SK-N-MC (cell line): ENCODE results near the gene GDPD3.
"Not testable (repeated sequence)": the region's sequence is repeated elsewhere in the genome, so short reads cannot be mapped to it uniquely, and the experiment has no call there.

Experiments
- EZH2 ChIP-seq: fragments of 200-600 bp; sonication (generic); IDR thresholded peaks from one replicate; pipeline ENCODE4 v1.6.1; 2017; ENCODE audit warnings: antibody characterized with exemption
- FOXP2 ChIP-seq: optimal IDR thresholded peaks from 2 replicates; pipeline ENCODE3; 2011; ENCODE audit warnings: mild to moderate bottlenecking, moderate library complexity; ENCODE audit not compliant: insufficient read depth; ENCODE audit errors: extremely low read length, control extremely low read depth

DNA sequence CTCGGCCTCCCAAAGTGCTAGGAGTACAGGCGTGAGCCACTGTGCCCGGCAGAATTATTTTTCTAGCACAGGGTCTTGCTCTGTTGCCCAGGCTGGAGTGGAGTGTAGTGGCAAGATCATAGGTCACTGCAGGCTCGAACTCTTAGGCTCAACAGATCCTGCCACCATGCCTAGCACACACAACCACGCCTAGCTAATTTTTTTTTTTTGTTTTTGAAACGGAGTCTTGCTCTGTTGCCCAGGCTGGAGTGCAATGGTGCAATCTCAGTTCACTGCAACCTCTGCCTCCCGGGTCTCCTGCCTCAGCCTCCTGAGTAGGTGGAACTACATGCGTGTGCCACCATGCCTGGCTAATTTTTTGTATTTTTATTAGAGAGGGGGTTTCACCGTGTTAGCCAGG is 12.4 kb upstream of the GDPD3 start:
- TF ChIP-seq EZH2, FOXP2: not testable (repeated sequence)
